GM23248 (cell line): ENCODE data around the gene EEF1AKMT4.

Experiments used
- EZH2 ChIP-seq: fragments of 200-600 bp; sonication (generic); IDR thresholded peaks from 2 replicates; pipeline ENCODE4 v1.6.1; 2018; ENCODE audit warnings: antibody characterized with exemption, mild to moderate bottlenecking; ENCODE audit not compliant: insufficient read depth, poor library complexity, severe bottlenecking
- EZH2phosphoT487 ChIP-seq: fragments of 200-600 bp; sonication (generic); IDR thresholded peaks from 2 replicates; pipeline ENCODE4 v1.6.1; 2018; ENCODE audit warnings: antibody characterized with exemption, moderate library complexity, mild to moderate bottlenecking, low read depth; ENCODE audit not compliant: insufficient read depth

- TF ChIP-seq EZH2: no peak
- TF ChIP-seq EZH2phosphoT487: no peak
Measured at GRCh38 chr3:184227481-184227935, 22.0 kb upstream of the EEF1AKMT4 start.
